GM23338 (cell line): ENCODE results near the gene TMEM92.

ENCODE experiments used
- CREB1 ChIP-seq: fragments of 250-450 bp; sonication (Bioruptor Pico); IDR thresholded peaks from 2 replicates; pipeline ENCODE4 v1.5.0; 2020; ENCODE audit warnings: low read depth, mild to moderate bottlenecking, moderate library complexity
- CTCF ChIP-seq, 2 experiments: fragments of 200-600 bp in 1 of 2; sonication (generic) in 1 of 2; conservative IDR thresholded peaks; 2 replicates each; pipeline versions ENCODE4 v1.5.1 to v1.6.1; 2016 to 2017; ENCODE audit warnings: antibody characterized with exemption in 2 of 2, low read depth in 2 of 2, mild to moderate bottlenecking in 2 of 2, moderate library complexity in 1 of 2
- EZH2 ChIP-seq: fragments of 200-600 bp; sonication (generic); IDR thresholded peaks from one replicate; pipeline ENCODE4 v1.8.0; 2017; ENCODE audit warnings: antibody characterized with exemption, mild to moderate bottlenecking, low read depth; ENCODE audit not compliant: unreplicated experiment
- EZH2phosphoT487 ChIP-seq: fragments of 200-600 bp; sonication (generic); IDR thresholded peaks from one replicate; pipeline ENCODE4 v1.8.1; 2018; ENCODE audit warnings: antibody characterized with exemption; ENCODE audit not compliant: unreplicated experiment
- JUNB ChIP-seq: IDR thresholded peaks from one replicate; pipeline ENCODE4 v1.6.1; 2016; ENCODE audit warnings: antibody characterized with exemption; ENCODE audit not compliant: unreplicated experiment
- POLR2AphosphoS5 ChIP-seq: IDR thresholded peaks from 2 replicates; pipeline ENCODE4 v1.6.1; 2016; ENCODE audit warnings: antibody characterized with exemption, low read depth
- TF ChIP-seq, protein P1 (sequence below): IDR thresholded peaks from one replicate; pipeline ENCODE4 v1.6.1; 2018; ENCODE audit warnings: antibody characterized with exemption; ENCODE audit not compliant: unreplicated experiment

GRCh38 chr17:50304781-50305404, 30.6 kb downstream of the TMEM92 start:
- TF ChIP-seq POLR2AphosphoS5 (no peak), EZH2 (no peak), CTCF (conservative IDR thresholded peaks at IDR 0.05; ENCODE audit: low read depth in 2 of 2) (no peak), EZH2phosphoT487 (no peak), CREB1 (CRISPR knock-in tag) (no peak), JUNB (no peak)
- TF ChIP-seq, protein P1, sequence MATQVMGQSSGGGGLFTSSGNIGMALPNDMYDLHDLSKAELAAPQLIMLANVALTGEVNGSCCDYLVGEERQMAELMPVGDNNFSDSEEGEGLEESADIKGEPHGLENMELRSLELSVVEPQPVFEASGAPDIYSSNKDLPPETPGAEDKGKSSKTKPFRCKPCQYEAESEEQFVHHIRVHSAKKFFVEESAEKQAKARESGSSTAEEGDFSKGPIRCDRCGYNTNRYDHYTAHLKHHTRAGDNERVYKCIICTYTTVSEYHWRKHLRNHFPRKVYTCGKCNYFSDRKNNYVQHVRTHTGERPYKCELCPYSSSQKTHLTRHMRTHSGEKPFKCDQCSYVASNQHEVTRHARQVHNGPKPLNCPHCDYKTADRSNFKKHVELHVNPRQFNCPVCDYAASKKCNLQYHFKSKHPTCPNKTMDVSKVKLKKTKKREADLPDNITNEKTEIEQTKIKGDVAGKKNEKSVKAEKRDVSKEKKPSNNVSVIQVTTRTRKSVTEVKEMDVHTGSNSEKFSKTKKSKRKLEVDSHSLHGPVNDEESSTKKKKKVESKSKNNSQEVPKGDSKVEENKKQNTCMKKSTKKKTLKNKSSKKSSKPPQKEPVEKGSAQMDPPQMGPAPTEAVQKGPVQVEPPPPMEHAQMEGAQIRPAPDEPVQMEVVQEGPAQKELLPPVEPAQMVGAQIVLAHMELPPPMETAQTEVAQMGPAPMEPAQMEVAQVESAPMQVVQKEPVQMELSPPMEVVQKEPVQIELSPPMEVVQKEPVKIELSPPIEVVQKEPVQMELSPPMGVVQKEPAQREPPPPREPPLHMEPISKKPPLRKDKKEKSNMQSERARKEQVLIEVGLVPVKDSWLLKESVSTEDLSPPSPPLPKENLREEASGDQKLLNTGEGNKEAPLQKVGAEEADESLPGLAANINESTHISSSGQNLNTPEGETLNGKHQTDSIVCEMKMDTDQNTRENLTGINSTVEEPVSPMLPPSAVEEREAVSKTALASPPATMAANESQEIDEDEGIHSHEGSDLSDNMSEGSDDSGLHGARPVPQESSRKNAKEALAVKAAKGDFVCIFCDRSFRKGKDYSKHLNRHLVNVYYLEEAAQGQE = no peak
